GM18505 (cell line): ENCODE results near the gene DPEP2.
"Not testable (repeated sequence)": the region's sequence is repeated elsewhere in the genome, so short reads cannot be mapped to it uniquely, and the experiment has no call there.

Experiments
- ATAC-seq: cut with Tn5 transposase; IDR thresholded peaks from one replicate; pipeline ENCODE4 v1.9.1; 2021; ENCODE audit not compliant: unreplicated experiment
- POLR2A ChIP-seq: IDR thresholded peaks from 4 replicates; pipeline ENCODE4 v1.6.1; 2011; ENCODE audit warnings: borderline replicate concordance; ENCODE audit not compliant: insufficient read depth, insufficient read length; ENCODE audit errors: extremely low read depth

Gene DPEP2

GRCh38 chr16:68022278-68022727, 23.0 kb upstream of the DPEP2 start:
- ATAC-seq, result peak; percentile 12
- no peak for TF ChIP-seq POLR2A

GRCh38 chr16:68021490-68021889, 22.2 kb upstream of the DPEP2 start:
- TF ChIP-seq POLR2A, result no peak
- ATAC-seq, result no peak

GRCh38 chr16:68019167-68019680, 19.9 kb upstream of the DPEP2 start:
- no peak for TF ChIP-seq POLR2A
- ATAC-seq, result no peak

- ATAC-seq, result no peak
- TF ChIP-seq POLR2A, result no peak
Observed at GRCh38 chr16:68015681-68016080, 16.4 kb upstream of the DPEP2 start, which contains the start of gene DPEP2NB. TSS of gene DPEP2NB (minus strand) at chr16:68015911. CDS start at chr16:68015770, 141 bp downstream.

- no peak for TF ChIP-seq POLR2A
- ATAC-seq, result no peak
Observed at GRCh38 chr16:68013440-68013839, 14.2 kb upstream of the DPEP2 start.

GRCh38 chr16:68009872-68010271, 10.6 kb upstream of the DPEP2 start:
- ATAC-seq, result not testable (repeated sequence)

GRCh38 chr16:68009157-68009735, 10.0 kb upstream of the DPEP2 start:
- no peak for ATAC-seq
- TF ChIP-seq POLR2A, result no peak

GRCh38 chr16:68005786-68006286, 6.6 kb upstream of the DPEP2 start:
- no peak for TF ChIP-seq POLR2A
- ATAC-seq, result no peak

- no peak for TF ChIP-seq POLR2A
- ATAC-seq, result no peak
Observed at GRCh38 chr16:68005211-68005610, 5.9 kb upstream of the DPEP2 start.

GRCh38 chr16:68003031-68003430, 3.7 kb upstream of the DPEP2 start:
- TF ChIP-seq POLR2A, result no peak
- ATAC-seq, result no peak

GRCh38 chr16:68000450-68000849, 1.2 kb upstream of the DPEP2 start:
- TF ChIP-seq POLR2A, result no peak
- ATAC-seq, result no peak

- no peak for ATAC-seq
- no peak for TF ChIP-seq POLR2A
Observed at GRCh38 chr16:67999985-68000384, 701 bp upstream of the DPEP2 start.

- not testable (repeated sequence) for ATAC-seq
Observed at GRCh38 chr16:67998231-67998778, 979 bp downstream of the DPEP2 start.

- no peak for TF ChIP-seq POLR2A
- ATAC-seq, result no peak
Observed at GRCh38 chr16:67996666-67997065, 2.6 kb downstream of the DPEP2 start.
